ENCODE measurements around the gene WRAP73.

DNA sequence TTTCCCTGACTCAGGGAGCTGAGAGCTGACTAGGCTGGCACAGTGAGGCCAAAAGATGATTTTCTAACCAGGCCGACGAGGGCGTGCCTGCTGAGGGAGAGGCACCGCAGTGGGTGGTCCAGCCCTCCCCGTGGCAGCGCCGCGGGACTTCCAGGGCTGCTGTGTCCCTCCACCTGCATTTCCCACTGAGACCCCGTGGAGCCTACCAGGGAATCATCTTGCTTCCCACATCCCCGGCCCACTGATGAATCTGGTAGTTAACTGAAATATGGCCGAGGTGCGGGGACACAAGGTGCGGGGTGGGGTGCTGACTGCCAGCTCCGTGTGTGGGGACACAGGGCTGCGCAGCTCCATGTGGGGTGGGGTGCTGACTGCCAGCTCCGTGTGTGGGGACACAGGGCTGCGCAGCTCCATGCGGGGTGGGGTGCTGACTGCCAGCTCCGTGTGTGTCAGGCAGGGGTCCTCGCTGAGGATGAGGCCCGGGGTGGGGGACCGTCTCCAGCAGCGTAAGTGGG, 10.4 kb downstream of the WRAP73 start:
- TF ChIP-seq CTCF (IDR thresholded peaks at IDR 0.05) (no peak), EP300 (IDR thresholded peaks at IDR 0.05) (no peak), POLR2A (IDR thresholded peaks at IDR 0.05) (no peak), POLR2AphosphoS5 (IDR thresholded peaks at IDR 0.05) (no peak)
